Neural cell (in vitro differentiated cells): ENCODE data around the gene ZBTB7C.

ENCODE experiments used
- CTCF ChIP-seq: fragments of 450-650 bp; IDR thresholded peaks from 2 replicates; pipeline ENCODE4 v1.5.1; 2014; ENCODE audit warnings: antibody characterized with exemption, mild to moderate bottlenecking, moderate library complexity; ENCODE audit not compliant: poor library complexity, severe bottlenecking
- EP300 ChIP-seq: fragments of 450-650 bp; conservative IDR thresholded peaks from 2 replicates; pipeline ENCODE4 v1.6.1; 2014; ENCODE audit warnings: antibody characterized with exemption, mild to moderate bottlenecking, moderate library complexity; ENCODE audit not compliant: poor library complexity, severe bottlenecking
- EZH2 ChIP-seq: fragments of 200-600, 300-800 bp; shearing (Covaris generic), sonication (generic); IDR thresholded peaks from 2 replicates; pipeline ENCODE4 v1.6.1; 2014; ENCODE audit warnings: antibody characterized with exemption, low read length, borderline replicate concordance, mild to moderate bottlenecking; ENCODE audit not compliant: insufficient read depth, poor library complexity, severe bottlenecking
- POLR2AphosphoS5 ChIP-seq: IDR thresholded peaks from 2 replicates; pipeline ENCODE4 v1.6.1; 2012
- RAD21 ChIP-seq: fragments of 450-650 bp; conservative IDR thresholded peaks from 2 replicates; pipeline ENCODE4 v1.6.1; 2014; ENCODE audit warnings: antibody characterized with exemption, mild to moderate bottlenecking, moderate library complexity
- REST ChIP-seq: IDR thresholded peaks from 2 replicates; pipeline ENCODE4 v1.6.1; 2012; ENCODE audit warnings: borderline replicate concordance
- TAF1 ChIP-seq: IDR thresholded peaks from 2 replicates; pipeline ENCODE4 v1.6.1; 2012; ENCODE audit warnings: low read depth

DNA sequence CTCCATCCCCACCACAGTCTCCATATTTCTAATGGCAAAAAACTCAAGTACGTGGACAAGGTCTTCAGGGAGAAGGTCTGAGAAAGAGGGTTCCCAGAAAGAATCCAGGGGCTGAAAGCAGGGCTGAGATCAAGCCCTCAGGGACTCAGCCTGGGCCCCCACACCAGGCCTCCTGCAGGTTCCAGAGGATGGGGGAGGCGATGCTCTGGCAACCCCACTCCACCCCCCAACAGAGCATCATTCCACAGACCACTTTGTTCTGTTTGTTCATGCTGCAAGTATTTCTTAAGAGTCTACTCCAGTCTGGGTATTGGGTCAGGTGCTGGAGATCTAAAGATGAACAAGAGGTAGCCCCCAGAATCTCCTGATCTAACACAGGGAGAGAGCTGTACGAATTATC, 32.2 kb downstream of the ZBTB7C start:
- TF ChIP-seq EZH2 = no peak
- no peak for TF ChIP-seq TAF1
- TF ChIP-seq CTCF = no peak
- TF ChIP-seq REST = no peak
- no peak for TF ChIP-seq POLR2AphosphoS5
- TF ChIP-seq RAD21 = no peak
- no peak for TF ChIP-seq EP300
